ENCODE measurements around the gene C19orf44.

DNA sequence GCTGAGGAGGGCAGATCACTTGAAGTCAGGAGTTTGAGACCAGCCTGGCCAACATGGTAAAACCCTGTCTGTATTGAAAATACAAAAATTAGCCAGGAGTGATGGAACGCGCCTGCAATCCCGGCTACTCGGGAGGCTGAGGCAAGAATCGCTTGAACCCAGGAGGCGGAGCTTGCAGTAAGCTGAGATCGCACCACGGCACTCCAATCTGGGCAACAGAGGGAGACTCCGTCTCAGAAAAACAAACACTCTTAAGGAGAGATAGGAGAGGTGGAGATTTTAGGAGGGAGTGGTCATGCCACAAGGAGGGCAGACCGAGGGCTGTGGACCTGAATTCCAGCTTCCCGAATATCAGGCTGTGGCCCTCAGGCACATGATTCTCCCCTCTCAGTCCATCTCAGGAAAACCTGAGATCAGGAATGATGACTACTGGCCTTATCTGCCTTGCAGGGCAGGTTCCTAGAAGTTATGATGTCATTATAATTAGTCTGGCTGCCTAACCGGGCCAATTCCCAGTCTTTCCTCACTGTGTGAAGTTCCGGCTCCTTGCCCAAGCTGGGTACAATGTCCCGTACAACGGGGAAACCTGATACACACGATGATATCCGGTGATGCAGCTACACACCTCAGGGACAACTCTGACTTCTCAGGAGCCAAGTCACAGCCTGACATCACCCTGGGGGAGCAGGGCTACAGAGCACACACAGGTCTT, 73.6 kb downstream of the C19orf44 start:
- no peak for TF ChIP-seq EZH2 (IDR thresholded peaks at IDR 0.05; ENCODE audit: low read length, unreplicated experiment)
- TF ChIP-seq CTCF (conservative IDR thresholded peaks at IDR 0.05; ENCODE audit: low read depth, low read length): no peak
- TF ChIP-seq EZH2phosphoT487 (IDR thresholded peaks at IDR 0.05; ENCODE audit: borderline replicate concordance, low read length): no peak

All from PC-3 (cell line).